Uterus (tissue), 2 donors: ENCODE measurements around the gene TNFAIP6.

ENCODE experiments used
- CTCF ChIP-seq, 4 experiments: fragments of 200-600 bp in 2 of 4; fragments of 450-650 bp in 2 of 4; sonication (generic) in 2 of 4; IDR thresholded peaks; one replicate each; pipeline ENCODE4 v1.5.1; 2016 to 2019; ENCODE audit warnings: antibody characterized with exemption in 4 of 4, mild to moderate bottlenecking in 2 of 4, moderate library complexity in 1 of 4
- POLR2A ChIP-seq, 2 donors: fragments of 450-650 bp; IDR thresholded peaks; one replicate each; pipeline ENCODE4 v1.6.1; 2016; ENCODE audit warnings: antibody characterized with exemption in 2 of 2, mild to moderate bottlenecking in 1 of 2, moderate library complexity in 1 of 2

- TF ChIP-seq POLR2A (IDR thresholded peaks at IDR 0.05) (no peak), CTCF (IDR thresholded peaks at IDR 0.05) (no peak)
These were observed 46.5 kb downstream of the TNFAIP6 start for GRCh38 chr2:151403914-151404313.
